Stimulated activated CD4-positive, alpha-beta T cell treated with anti-CD3 and anti-CD28 coated beads, Interleukin-2, amount 100 ng/mL, for 48 hours (primary cell): ENCODE data around the gene MTF2.
A peak's percentile ranks its signal among the peaks of the same experiment; 100 is the strongest.
"Not testable (repeated sequence)": the region's sequence is repeated elsewhere in the genome, so short reads cannot be mapped to it uniquely, and the experiment has no call there.

Experiments
- DNase-seq, 2 donors: peaks; one replicate each; pipeline ENCODE4 v3.0.0-alpha.2; 2020

MTF2 gene

DNA sequence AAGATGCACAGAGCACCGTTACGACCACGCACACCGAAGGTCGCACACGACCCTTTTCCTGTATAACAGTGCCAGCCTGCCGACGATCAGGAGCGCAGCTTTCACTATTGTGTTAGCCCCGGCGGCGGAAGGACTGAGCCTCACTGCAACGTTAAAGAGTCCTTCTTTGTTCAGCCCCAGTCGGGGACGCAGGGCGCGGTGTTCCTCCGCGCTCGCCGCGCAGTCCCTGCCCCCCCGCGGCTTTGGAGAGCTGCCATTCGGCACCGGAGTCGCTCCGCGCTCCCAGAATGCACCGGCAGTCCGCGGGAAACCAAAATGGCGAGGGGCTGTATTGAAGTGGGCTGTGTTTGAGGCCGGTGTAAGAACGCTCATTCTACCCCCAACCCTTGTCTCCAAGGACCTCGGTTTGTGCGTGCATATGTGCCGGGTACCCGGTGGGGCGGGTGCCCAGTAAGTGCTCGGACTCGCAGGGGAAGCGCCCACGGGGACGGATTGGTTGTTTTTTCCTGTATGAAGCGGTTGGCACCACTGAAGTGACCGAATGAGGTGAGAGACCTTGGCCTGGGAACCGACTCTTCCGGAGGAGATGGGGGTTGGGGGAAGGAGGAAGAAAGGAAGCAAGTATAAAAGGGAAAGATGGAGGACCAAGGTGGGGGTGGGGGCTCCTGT lies at the start of gene MTF2:
Gene MTF2 (plus strand): TSS at position 298 of the 669 bp plus-strand sequence. CDS start 244 bp downstream, at position 542.
- peak; percentile 91 to 93 for DNase-seq

DNA sequence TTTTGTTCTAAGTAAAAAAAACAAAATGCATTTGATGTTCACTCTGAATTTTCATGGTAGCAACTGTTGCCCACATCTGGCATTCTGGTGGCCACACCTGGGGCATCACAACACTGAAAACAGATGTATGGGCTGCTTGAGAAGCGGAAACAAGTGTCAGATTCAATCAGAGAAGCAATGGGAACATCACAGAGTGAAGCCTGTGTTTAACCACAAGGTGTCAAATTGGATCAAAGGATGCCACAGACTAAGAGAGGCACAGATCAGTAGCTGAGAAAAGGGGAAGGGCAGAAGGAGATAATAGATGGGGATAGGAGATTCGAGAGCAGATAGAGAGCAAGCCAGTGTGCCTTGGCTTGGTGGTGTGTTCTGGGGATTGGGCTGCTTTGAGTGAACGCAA lies 49.8 kb upstream of the MTF2 start:
- no peak for DNase-seq

DNA sequence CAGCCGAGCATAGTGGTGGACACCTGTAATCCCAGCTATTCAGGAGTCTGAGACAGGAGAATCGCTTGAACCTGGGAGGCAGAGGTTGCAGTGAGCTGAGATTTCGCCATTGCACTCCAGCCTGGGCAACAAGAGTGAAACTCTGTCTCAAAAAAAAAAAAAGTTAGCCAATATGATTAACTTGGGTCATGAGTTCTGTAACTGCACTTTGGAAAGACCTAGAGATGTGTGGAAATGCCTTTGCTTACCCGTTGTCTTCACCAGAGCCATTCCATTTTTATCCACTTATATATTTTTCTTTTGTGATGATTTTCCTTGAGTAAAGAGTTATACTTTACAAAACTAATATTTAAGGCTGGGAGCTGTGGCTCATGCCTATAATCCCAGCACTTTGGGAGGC lies 48.9 kb upstream of the MTF2 start:
- not testable (repeated sequence) for DNase-seq

DNA sequence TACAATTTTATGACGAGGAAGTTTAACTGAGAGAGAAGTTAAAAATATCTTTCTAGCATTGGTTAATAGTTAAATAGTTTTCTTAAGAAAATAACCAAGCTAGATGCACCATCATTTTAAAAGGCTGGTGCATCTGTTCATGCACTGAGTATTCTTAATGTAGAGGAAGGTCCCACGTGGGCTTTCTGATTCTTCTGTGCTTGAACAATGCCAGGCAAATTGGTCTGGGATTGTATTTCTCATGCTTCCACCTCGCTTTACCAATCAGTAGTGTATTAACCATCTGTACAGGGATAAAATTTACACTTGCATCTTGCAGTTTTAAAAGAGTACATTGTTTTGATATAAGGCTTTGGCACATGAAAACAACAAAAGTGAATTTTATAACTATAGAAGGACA lies 47.4 kb upstream of the MTF2 start:
- DNase-seq, result no peak

DNA sequence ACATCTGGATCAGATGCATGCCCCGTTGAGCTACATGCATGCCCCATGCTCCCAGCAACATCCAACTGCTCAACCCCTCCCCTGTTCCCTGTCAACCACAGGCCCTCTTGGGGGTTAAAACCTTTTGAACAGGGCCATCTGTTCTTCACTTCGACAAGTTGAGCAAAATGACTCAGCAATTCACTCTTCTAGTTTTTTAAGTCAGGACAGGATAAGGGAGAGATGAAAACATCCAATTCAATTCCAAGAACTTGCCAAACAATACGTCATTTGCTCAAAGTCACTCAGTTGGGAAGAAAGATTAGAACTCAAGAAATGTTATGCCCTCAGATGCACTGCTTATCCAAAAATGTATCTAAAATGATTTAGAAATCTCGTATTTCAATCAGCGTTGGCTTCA lies 46.1 kb upstream of the MTF2 start:
- no peak for DNase-seq

DNA sequence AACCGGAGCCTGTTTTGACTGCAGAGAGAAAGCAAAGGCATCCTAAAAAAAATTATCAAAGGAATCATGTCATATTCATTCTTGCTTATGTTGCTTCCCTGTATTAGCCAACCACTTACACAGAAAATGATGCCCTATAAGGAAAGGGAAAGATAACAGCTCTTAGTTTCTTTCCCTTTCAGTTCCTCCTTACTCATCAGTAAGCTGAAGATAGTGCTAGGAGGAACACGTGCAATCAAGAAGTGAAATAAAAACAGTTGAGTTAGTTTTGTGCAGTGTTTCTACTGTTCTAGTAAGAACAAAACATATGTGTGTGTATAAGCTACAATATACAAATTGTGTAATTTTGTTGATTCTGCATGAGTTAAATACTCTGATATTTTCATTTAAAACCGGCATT lies 45.3 kb upstream of the MTF2 start:
- DNase-seq, result no peak

DNA sequence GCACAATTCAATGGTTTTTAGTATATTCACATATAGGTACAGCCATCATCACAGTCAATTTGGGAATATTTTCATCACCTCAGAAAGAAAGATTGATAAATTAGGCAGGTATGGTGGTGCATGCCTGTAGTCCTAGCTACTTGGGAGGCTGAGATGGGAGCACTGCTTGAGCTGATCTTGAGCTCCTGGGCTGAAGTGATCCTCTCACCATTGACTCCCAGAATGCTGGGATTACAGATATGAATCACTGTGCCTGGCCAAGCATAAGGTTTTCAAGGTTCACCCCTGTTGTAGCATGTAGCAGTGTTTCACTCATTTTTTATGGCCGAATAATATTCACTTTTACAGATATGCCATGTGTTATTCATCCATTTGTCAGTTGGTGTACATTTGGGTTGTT lies 44.7 kb upstream of the MTF2 start:
- no peak for DNase-seq

DNA sequence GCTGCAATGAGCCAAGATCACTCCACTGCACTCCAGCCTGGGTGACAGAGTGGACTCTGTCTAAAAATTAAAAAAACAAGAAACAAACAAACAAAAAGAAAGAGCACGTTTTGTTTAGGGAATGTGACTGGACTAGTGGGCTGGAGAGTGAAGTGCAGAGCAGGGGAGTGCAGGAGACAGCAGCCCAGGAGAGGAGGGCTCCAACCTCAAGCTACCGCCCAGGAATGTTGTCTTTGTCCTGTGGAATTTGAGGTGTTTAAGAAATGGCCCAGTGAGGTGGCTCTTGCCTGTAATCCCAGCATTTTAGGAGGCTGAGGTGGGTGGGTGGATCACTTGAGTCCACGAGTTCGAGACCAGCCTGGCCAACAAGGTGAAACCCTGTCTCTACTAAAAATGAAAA lies 42.4 kb upstream of the MTF2 start:
- DNase-seq, result no peak

DNA sequence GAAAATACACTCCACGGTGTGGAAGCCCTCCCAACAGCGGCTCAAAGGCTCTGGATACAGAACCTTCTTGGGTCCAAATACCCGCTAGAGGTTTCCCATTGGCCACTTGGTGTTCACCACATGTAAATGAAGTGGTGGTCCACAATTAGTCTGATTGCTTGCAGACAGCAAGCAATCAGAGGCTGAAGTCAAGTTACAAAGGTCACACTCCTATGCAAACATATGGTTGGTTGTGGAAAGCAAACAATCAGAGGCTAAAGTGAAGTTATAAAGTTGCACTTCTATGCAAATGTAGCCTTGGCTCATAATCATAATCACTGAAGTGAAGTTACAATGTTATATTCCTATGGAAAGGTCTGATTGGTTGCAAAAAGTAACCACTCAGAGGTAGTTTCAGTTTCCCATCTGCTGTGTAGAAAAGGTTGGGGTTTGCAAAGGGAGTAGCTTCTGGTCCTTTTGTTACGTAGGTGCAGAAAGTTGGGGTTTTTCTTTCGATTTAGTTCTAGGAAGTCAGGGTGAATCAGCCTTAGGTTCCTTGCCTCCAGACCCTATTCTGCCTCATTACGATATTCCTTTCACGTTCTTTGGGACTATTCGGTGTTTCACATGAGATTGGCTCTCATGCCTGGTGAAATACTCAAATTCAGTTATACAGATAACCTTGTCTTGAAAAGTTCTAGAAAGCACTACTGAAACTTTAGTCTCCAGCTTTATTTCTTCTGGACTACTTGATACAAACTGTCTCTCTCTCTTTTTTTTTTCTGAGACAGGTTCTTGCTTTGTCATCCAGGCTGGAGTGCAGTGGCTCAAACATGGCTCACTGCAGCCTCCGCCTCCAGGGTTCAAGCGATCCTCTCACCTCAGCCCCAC lies 36.7 kb upstream of the MTF2 start:
- no peak for DNase-seq

DNA sequence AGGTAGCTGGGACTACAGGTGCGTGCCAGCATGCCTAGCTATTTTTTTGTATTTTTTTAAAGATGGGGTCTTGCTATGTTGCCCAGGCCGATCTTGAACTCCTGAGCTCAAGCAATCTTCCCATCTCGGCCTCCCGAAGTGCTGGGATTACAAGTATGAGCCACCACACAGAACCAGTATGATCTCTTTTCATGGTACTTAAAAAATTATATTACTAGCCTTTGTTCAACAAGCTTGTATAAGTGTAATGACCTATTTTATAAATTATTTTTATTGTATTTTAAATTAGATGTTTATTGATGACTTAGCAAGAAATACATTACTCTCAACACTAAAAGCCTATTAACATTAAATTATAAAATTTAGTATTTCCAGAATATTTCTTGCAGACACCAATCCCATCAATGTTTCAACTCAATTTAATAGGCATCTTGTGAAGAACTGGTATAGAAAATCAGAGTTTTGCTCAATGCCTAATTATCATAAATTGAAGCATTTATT lies 36.0 kb upstream of the MTF2 start:
- no peak for DNase-seq

DNA sequence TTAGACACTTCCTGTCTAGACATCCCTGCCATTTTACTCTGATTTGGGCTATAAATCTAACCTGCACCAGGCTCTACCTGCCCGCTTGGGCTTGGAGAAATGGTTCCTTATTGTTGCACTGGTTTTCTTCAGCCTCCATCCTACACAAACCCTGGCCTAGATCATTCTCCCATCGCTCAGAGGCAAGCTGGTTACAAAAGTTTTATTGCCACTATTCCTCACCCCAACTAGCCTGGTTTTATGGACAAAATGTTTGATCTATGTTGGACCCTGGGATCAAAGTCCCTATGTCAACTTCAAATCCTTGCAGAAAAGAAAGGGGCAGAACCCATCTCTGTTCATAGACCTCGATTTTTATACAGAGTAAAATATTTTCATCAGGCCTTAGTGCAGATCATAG lies 31.5 kb upstream of the MTF2 start:
- no peak for DNase-seq

DNA sequence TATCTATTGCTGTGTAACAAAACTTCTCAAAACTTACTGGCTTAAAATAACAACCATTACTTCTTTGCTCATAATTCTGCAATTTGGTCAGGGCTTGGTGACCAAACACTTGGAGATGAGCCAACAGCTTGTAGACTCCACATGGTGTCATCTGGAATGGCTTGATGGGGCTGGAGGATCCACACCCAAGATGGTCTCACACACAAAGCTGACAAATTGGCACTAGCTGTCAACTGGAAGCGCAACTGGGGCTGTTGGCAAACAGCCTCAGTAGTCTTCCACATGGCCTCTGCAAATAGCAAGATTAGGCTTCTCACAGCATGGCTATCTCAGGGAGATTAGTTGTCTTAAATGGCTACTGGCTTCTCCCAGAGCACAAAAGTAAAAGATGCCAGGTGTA lies 27.1 kb upstream of the MTF2 start:
- DNase-seq, result no peak

DNA sequence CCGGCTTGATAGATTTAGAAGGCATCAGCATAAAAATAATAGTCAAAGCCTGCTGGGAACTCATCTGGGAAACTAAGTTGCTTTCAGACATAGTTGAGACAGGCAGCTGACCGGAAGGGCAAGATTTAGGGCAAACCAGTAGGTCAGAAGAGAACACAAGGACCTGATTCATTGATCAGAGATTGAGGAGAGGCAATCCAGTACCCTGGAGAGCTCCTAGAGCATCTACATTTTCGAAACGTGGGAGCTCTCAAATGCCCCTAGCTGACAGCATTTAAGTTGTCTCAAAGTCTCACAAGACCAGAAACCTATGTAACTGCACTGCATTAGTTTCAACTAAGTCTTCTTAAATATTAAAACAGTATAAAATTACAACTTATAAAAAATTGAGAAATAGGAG lies 22.9 kb upstream of the MTF2 start:
- DNase-seq, result no peak

DNA sequence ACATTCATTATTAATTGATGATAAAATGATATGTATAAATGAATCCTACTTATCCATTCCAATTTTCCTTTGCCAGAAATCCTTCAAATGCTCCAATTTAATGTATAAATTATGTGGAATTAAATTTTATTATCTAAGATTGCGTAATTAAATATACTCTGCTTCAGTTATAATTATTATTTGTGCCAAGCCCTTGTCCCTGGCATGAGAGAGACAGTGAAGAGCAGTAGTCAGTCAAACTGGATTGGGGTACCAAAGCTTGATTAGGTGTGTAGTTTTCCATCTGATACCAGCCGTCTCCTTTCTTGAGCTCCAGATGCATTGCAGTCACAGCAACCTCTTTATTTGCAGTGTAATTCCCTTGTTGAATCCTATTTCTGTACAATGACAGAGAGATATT lies 22.4 kb upstream of the MTF2 start:
- DNase-seq, result no peak

DNA sequence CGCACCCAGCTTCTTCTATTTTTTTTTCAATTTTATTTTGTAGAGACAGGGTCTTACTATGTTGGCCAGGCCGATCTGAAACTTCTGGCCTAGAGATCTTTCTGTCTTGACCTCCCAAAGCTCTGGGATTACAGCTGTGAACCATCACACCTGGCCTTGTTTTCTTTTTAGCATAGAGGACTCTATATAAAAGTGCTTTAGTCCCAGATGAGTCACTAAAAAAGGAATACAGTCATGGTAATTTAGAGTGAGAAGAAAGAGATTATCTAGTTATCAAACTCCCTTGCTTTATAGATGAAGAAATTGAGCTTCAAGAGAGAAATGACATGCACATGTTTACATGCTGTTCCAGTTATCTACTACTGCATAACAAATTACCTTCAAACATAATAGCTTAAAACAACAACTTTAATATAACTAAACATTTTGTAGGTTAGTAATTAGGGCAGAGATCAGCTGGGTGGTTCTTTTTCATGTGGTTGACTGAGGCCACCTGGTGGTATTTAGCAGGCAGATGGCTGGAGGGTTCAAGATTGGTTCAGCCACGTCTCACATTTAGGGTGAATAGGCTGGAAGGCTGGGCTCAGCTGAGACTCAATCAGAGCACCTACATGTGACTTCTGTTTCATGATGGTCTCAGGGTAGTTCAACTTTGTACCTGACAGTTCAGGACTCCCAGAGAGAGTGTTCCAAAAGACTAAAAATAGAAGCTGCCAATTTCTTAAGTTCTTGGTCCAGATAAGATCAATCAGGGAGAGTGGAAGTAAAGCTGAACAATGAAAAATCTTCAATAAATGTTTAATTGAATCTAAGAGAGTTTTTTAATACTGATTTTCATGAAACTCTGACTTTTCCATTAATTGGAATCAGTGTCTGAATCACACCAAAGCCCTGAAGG lies 16.9 kb upstream of the MTF2 start:
- peak in 1 of 2 donors; percentile 18 for DNase-seq

DNA sequence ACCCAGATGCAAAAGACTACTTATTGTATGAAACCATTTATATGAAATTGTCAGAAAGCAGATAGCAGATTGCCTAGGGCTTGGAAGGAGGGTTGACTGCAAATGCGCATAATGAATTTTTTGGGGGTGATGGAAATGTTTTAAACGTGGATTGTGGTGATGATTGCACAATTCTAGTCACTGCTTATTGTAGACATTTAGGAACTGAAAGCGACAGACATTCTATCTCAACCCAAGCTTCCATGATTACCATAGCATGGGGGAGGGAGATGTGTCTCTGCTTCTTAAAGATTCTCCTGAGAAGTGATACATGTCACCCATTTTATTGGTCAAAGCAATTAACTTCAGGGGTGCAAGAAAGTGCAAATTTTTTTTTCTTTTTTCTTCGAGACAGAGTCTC lies 2.8 kb upstream of the MTF2 start:
- no peak for DNase-seq

DNA sequence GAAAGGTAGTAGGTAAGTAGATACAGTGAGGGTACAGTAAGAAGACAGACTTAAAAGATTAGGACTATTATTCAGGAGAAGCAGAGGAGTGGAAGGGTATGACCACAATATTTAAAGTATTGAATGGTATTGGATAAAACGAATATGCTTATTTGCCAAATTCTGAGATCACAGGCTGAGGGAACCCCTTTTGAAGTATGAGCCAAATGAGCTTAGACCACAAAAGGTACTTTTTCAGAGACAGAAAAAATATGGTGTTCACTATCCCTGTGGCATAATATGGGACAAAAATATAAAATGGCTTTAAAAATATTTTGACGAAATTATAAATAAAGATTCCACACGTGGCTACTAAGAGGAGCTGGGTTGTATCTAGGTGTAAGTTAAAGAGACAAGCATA lies 880 bp upstream of the MTF2 start:
- DNase-seq, result no peak

DNA sequence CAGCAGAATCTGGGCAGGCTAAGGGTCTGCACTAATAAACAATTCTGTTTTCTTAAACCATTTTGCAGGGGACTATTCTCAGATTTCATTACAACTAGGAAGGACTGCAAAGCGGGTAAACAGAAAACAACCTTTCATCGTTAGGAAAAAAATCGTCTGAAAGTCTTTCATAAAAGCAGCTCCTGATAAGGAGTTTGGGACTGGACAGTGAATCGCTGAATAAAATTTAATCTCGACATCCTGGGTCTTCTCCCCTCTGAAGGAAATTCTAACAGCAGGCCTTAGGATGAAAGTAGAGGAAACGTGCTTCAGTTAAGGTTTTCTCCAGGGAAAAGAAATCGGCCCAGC lies 471 bp upstream of the MTF2 start:
- DNase-seq, result no peak

DNA sequence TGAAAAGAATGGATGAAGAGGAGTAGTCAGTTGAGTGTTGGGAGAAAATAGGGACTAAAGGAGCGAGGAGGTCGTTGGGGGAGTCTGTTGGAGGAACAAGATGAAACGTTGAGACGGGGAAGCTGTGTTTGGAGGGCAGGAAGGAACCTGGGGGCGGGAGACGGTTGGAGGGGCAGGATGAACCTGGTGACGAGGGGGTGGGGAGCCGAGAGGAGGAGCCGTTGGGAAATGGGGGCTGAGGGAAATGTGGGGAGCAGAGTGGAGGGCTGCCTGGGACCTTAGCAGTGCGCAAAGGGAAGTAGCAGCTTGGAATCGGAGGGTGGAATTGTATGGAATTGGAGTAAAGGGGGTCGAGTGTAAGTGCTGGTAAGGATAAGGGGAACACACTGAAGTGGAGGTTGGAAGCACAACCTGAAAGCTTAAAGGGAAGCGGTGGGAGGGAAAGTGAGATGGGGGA lies 630 bp downstream of the MTF2 start:
- DNase-seq, result peak in 1 of 2 donors; percentile 4

DNA sequence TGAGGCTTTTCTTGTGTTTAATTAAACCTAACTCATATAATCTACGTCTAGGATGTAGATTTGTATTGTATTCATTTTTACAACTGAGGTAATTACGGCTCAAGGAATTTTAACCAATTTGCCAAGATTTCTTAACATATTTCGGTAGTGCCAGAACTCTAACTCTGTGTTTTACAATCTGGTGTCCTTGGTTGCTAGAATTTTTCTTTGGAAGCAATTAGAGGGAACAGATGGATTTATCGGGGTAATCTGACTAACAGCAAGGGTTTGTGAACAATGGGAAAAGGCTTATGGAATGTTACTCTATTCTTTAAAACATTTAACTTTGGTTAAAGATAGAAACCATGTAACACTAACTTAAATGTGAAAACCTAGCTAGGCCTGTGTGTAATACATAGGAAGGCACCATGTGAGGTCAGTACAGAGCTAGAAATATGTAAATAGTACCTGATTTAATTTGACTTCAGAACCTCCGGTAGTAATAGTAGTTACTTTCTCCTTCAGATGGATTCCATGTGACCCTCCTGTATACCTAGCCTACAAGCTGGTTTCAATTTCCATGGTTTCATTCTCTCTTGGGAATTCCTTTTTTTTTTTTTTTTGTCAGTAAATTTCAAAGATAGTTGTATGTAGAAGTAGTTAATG lies 1.2 kb downstream of the MTF2 start:
- no peak for DNase-seq

DNA sequence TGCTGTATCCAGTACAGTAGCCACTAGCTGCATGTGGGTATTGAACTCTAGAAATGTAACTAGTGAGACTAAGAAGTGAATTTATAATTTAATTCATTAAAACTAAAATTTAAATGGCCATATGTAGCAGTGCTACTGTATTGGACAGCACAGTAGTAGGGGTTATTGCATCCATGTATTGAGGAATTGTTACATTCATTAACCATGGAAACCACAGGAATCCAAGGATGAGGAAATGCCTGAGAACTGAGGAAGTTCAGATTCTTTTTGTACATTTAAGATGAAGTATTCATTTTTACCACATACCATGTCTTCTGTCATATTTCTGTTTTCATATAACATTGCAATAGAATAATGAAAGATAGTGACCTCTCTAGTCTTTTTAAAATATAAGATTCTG lies 2.6 kb downstream of the MTF2 start:
- DNase-seq, result no peak

DNA sequence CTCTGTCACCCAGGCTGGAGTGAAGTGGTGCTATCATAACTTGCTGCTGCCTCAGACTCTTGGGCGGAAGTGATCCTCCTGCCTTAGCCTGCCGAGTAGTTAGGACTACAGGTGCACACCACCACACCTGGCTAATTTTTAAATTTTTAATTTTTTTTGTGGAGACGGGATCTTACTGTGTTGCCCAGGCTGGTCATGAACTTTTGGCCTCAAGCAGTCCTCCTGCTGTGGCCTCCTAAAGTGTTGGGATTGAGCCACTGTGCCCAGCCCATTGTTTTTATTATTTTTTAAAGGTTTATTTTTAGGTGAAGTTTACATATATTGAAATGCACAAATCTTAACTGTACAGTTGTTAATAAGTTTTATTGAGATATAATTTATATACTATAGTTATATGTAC lies 3.2 kb downstream of the MTF2 start:
- no peak for DNase-seq

DNA sequence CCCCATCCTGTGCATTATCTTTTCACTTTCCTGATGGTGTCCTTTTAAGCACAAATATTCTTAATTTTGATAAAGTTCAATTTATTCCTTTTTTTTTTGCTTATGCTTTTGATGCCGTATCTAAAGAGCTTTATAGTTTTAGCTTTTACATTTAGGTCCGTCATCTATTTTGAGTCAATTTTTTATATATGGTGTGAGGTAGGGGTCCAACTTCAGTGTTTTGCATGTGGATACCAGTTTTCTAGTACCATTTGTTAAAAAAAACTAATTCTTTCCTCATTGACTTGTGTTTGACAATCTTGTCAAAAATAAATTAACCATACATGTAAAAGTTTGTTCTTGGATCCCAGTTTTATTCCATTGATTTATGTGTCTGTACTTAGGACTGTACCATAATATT lies 4.9 kb downstream of the MTF2 start:
- DNase-seq, result no peak
